ENCODE measurements around the gene GHR.
"Not testable (repeated sequence)": the region's sequence is repeated elsewhere in the genome, so short reads cannot be mapped to it uniquely, and the experiment has no call there.

GHR gene

GRCh38 chr5:42703238-42703637, 280.0 kb downstream of the GHR start:
- DNase-seq (ENCODE audit: low spot score) = no peak

DNA sequence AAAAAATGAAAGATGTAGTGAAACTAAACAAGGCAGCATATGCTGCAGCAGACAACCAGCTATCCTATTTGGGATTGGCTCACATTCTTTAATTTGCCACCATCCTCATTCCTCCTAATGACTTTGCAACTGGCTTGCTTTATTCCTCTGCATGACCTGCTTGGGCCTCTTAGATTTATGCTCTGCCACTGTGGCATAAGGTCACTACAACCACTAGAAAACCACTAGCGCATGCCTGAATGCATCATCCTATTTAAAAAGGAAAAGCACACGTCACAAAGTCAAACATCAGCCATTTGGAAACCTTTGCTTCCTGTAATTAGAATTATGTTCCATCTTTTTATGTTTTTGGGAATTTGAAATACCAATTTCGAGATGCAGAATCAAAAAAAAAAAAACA, 292.5 kb downstream of the GHR start:
- DNase-seq (ENCODE audit: low spot score) = no peak

DNA sequence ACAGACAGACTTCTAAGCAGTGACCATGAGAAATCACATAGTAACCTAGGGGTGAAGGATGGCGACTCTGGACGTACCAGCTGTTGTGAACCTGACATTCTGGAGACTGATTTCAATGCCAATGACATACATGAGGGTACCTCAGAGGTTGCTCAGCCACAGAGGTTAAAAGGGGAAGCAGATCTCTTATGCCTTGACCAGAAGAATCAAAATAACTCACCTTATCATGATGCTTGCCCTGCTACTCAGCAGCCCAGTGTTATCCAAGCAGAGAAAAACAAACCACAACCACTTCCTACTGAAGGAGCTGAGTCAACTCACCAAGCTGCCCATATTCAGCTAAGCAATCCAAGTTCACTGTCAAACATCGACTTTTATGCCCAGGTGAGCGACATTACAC, 295.4 kb downstream of the GHR start:
- no peak for DNase-seq (ENCODE audit: low spot score)

DNA sequence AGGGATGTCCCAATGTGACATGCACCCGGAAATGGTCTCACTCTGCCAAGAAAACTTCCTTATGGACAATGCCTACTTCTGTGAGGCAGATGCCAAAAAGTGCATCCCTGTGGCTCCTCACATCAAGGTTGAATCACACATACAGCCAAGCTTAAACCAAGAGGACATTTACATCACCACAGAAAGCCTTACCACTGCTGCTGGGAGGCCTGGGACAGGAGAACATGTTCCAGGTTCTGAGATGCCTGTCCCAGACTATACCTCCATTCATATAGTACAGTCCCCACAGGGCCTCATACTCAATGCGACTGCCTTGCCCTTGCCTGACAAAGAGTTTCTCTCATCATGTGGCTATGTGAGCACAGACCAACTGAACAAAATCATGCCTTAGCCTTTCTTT, 295.8 kb downstream of the GHR start:
- no peak for DNase-seq (ENCODE audit: low spot score)

DNA sequence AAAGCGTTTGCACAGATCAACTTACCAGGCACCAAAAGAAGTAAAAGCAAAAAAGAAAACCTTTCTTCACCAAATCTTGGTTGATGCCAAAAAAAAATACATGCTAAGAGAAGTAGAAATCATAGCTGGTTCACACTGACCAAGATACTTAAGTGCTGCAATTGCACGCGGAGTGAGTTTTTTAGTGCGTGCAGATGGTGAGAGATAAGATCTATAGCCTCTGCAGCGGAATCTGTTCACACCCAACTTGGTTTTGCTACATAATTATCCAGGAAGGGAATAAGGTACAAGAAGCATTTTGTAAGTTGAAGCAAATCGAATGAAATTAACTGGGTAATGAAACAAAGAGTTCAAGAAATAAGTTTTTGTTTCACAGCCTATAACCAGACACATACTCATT, 297.0 kb downstream of the GHR start:
- peak; percentile 12 for DNase-seq (ENCODE audit: low spot score)

DNA sequence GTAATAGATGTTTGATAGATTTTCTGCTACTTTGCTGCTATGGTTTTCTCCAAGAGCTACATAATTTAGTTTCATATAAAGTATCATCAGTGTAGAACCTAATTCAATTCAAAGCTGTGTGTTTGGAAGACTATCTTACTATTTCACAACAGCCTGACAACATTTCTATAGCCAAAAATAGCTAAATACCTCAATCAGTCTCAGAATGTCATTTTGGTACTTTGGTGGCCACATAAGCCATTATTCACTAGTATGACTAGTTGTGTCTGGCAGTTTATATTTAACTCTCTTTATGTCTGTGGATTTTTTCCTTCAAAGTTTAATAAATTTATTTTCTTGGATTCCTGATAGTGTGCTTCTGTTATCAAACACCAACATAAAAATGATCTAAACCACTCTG, 298.2 kb downstream of the GHR start:
- no peak for DNase-seq (ENCODE audit: low spot score)

GRCh38 chr5:42734531-42735058, 311.4 kb downstream of the GHR start:
- not testable (repeated sequence) for DNase-seq (ENCODE audit: low spot score)

DNA sequence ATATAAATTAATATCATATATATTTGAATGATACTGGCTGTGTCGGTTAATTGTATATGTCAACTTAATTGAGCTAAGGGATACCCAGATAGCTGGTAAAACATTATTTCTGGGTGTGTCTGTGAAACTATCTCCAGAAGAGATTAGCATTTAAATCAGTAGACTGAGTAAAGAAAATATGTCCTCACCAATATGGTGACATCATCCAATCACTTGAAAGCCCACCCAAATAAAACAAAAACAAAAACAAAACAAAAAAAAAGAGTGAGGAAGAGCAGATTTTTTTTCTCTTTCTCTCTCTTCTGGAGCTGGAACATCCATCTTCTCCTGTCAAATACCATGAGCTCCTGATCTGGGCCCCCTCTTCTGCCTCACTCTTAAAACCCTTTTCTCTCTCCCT, 317.7 kb downstream of the GHR start:
- DNase-seq (ENCODE audit: low spot score) = no peak

DNA sequence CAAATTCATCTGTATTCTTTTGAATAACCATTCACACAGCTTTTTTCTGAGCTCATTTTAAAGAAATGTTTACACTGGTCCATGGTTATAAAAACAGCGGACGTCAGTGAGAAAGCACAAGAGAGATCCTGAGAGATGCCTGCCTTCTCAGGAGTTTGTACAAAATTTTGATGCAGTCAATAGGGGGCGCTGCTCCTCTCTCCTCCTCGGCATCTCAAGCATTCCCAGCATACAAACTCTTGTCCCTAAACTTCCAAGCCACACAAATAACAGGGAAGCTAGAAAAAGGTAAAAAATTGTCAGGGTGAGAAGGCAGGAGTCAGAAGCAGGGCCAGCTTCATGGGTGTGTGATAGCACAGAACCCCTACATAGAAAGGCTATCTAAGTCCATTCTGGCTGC, 322.2 kb downstream of the GHR start:
- DNase-seq (ENCODE audit: low spot score) = no peak

- no peak for DNase-seq (ENCODE audit: low spot score)
Measured at GRCh38 chr5:42745856-42746255, 322.6 kb downstream of the GHR start.

DNA sequence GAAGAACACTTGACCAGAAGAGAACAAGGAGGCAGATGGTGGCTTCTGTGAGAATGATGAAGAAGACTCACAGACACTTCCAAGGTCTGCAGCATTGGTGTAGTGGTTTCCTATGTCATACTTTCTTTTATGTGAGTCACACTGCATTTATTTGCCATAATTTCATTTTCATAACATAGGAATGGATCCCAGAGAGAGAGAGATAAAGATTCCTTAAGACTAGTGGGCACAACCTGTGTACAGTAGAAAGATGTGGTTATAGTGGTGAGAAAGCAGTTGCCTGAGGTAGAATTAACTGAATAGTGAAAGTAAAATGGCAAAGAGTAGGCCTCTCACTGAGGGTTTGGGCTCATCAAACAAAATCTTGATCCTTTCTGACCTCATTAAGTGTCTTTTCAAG, 325.8 kb downstream of the GHR start:
- DNase-seq (ENCODE audit: low spot score) = no peak

DNA sequence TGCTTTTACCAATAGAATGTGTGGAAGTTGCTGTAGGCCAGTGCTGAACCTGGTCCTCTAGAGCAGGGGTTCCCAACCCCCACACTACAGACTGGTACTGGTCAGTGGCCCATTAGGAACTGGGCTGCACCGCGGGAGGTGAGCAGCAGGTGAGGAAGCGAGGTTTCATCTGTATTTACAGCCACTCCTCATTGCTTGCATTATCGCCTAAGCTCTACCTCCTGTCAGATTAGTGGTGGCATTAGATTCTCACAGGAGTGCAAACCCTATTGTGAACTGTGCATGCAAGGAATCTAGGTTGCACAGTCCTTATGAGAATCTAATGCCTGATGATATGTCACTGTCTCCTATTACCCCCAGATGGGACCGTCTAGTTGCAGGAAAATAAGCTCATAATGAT, 327.3 kb downstream of the GHR start:
- DNase-seq (ENCODE audit: low spot score) = no peak

DNA sequence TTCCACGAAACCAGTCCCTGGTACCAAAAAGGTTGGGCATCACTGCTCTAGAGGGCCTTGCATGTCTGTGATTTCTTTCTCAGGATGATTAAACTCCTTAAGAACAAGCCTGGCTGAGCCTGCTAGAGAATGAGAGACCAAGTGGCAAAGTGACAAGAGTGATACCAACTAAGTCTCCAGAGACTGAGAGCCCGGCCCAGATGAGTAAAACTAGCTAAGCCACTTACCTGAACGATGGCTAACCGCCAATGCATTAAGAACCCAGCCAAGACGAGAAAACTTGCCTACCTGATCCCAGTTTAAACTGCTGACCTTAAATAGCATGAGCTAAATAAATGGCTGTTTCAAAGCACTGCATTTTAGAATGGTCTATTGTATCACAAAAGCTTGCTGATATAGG, 327.8 kb downstream of the GHR start:
- DNase-seq (ENCODE audit: low spot score) = no peak

GRCh38 chr5:42753099-42753498, 329.9 kb downstream of the GHR start:
- no peak for DNase-seq (ENCODE audit: low spot score)

- DNase-seq (ENCODE audit: low spot score) = peak; percentile 75
Measured at GRCh38 chr5:42756606-42757601, 333.7 kb downstream of the GHR start, which contains the start of gene CCDC152. CCDC152 (plus strand) TSS chr5:42756818; CDS start chr5:42759122, 2,304 bp downstream.

- DNase-seq (ENCODE audit: low spot score) = no peak
Measured at GRCh38 chr5:42759456-42759855, 336.2 kb downstream of the GHR start.

DNA sequence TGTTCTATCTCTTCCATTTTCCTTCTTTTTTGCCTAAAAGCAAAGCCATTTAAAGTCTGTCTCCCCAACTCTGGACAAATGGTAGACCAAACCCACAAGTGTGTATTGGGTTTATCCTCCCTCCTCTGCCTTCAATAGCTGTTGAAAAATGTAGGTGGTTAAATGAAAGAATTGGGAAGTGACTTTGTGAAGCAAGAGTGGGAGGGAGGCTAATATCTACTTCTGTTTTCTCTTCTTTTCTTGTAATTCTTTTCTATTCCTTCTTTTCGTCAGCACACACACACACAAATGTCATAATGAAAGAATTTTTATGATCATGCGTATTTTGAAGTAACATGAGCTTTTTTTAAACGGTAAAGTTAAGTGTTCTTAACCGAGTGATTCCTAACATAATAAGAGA, 337.2 kb downstream of the GHR start:
- DNase-seq (ENCODE audit: low spot score) = no peak

DNA sequence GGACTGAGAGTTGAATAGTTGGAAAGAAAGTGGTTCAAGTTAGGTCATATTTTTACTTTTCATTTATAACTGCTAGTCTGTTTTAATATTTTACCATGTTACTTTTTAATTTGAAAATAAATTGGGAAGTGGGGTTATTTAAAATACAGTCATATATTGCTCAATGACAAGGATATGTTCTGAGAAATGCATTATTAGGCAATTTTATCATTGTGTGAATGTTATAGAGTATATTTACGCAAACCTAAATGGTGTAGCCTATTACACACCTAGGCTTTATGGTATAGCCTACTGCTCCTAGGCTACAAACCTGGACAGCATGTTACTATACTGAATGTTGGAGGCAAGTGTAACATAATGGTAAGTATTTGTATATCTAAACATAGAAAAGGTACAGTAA, 338.6 kb downstream of the GHR start:
- no peak for DNase-seq (ENCODE audit: low spot score)

GRCh38 chr5:42767491-42768105, 344.4 kb downstream of the GHR start:
- peak; percentile 23 for DNase-seq (ENCODE audit: low spot score)

- no peak for DNase-seq (ENCODE audit: low spot score)
Measured at GRCh38 chr5:42768106-42768504, 344.9 kb downstream of the GHR start.

DNA sequence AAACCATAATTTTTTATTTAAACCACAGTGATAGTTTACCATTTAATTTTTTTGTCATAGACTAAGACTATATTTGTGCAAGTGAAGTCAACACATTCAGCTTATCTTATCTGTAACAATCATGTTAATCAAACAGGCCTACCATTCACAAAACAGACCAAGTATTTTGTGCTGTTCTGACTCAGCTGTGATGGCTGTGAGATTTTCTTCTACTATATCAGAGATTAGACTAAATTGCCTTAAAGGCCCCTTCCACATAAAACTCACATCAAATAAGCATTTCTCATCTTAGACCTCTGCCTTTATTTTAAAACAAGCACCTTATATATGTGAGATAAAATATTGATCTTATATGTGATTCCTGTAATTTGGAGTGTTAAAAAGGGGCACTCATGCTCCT, 346.8 kb downstream of the GHR start:
- DNase-seq (ENCODE audit: low spot score) = no peak

All from SK-N-DZ (cell line).